Measurements from ENCODE around the gene NBAS. TPM values are rescaled to one million over a fixed set of nuclear protein-coding genes. Genes with fewer than 3 reads are reported as not detected.
A peak's percentile ranks its signal among the peaks of the same experiment; 100 is the strongest.

The NBAS gene
- total and polyA plus RNA-seq, 9 of the 15 experiments (the other 6 are each of a cell fraction or from before 2014, with no cell fraction given) = 15.3 to 94.4 (median 69.9) TPM

DNA sequence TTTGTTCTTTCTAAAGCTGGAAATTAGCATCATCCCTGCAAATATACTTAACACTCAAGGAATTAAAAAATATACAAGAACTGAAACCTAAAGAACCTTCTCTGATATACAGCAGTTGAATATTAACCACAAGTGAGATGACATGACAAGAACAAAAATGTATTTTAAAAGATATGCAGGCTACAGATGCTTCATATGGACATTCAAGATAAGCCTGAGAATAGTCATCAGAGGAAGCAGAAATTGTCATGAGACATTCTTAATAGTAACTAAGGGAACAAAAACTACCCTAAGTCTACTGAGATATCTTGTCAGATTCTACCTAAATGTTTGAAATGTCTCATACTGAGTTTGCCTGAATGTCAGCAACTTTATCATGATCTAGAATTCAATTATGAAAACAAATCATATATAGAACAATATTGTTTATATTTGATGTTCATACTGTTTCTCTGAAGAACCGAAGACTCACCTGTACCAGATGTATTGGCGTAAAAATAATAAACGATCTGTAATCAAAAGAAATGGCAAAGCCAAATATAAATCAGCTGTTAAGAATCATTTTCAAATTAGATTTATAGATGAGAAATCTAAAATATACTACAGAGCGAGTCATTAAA lies 4.7 kb downstream of the NBAS start (continued):
- TF ChIP-seq, protein P1, sequence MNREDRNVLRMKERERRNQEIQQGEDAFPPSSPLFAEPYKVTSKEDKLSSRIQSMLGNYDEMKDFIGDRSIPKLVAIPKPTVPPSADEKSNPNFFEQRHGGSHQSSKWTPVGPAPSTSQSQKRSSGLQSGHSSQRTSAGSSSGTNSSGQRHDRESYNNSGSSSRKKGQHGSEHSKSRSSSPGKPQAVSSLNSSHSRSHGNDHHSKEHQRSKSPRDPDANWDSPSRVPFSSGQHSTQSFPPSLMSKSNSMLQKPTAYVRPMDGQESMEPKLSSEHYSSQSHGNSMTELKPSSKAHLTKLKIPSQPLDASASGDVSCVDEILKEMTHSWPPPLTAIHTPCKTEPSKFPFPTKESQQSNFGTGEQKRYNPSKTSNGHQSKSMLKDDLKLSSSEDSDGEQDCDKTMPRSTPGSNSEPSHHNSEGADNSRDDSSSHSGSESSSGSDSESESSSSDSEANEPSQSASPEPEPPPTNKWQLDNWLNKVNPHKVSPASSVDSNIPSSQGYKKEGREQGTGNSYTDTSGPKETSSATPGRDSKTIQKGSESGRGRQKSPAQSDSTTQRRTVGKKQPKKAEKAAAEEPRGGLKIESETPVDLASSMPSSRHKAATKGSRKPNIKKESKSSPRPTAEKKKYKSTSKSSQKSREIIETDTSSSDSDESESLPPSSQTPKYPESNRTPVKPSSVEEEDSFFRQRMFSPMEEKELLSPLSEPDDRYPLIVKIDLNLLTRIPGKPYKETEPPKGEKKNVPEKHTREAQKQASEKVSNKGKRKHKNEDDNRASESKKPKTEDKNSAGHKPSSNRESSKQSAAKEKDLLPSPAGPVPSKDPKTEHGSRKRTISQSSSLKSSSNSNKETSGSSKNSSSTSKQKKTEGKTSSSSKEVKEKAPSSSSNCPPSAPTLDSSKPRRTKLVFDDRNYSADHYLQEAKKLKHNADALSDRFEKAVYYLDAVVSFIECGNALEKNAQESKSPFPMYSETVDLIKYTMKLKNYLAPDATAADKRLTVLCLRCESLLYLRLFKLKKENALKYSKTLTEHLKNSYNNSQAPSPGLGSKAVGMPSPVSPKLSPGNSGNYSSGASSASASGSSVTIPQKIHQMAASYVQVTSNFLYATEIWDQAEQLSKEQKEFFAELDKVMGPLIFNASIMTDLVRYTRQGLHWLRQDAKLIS (CRISPR knock-in tag; IDR thresholded peaks at IDR 0.05) = no peak
- no peak for TF ChIP-seq ZBTB1 (CRISPR knock-in tag; IDR thresholded peaks at IDR 0.05; ENCODE audit: borderline replicate concordance, low read depth)
- TF ChIP-seq SMARCA5 (IDR thresholded peaks at IDR 0.05) = no peak
- no peak; the same call in 1 of the 2 replicates for TF ChIP-seq ZNF644 (tag; IDR thresholded peaks at IDR 0.05; ENCODE audit: low read depth)
- peak; percentile 93 for TF ChIP-seq FOXM1 (IDR thresholded peaks at IDR 0.05; ENCODE audit: low read depth)
- TF ChIP-seq FOXM1 (CRISPR knock-in tag; IDR thresholded peaks at IDR 0.05; ENCODE audit: low read depth) = no peak
- no peak for TF ChIP-seq ZSCAN32 (CRISPR knock-in tag; IDR thresholded peaks at IDR 0.05)
- no peak for TF ChIP-seq KLF10 (CRISPR knock-in tag; IDR thresholded peaks at IDR 0.05)
- TF ChIP-seq FOXJ3 (CRISPR knock-in tag; IDR thresholded peaks at IDR 0.05) = no peak
- TF ChIP-seq POLR3A (IDR thresholded peaks at IDR 0.05; ENCODE audit: borderline replicate concordance, extremely low read depth, insufficient read depth, insufficient read length) = no peak
- peak; percentile 99 for TF ChIP-seq TEAD4 (IDR thresholded peaks at IDR 0.05; ENCODE audit: low read length)
- TF ChIP-seq TEAD4 (CRISPR knock-in tag; IDR thresholded peaks at IDR 0.05; ENCODE audit: borderline replicate concordance) = no peak
- TF ChIP-seq MCM5 (IDR thresholded peaks at IDR 0.05; ENCODE audit: low read depth) = no peak
- no peak for TF ChIP-seq SUPT5H (IDR thresholded peaks at IDR 0.05)

All from K562 (cell line).